ENCODE results near the gene RPL18.
"Not testable (repeated sequence)": the region's sequence is repeated elsewhere in the genome, so short reads cannot be mapped to it uniquely, and the experiment has no call there.

The RPL18 gene

DNA sequence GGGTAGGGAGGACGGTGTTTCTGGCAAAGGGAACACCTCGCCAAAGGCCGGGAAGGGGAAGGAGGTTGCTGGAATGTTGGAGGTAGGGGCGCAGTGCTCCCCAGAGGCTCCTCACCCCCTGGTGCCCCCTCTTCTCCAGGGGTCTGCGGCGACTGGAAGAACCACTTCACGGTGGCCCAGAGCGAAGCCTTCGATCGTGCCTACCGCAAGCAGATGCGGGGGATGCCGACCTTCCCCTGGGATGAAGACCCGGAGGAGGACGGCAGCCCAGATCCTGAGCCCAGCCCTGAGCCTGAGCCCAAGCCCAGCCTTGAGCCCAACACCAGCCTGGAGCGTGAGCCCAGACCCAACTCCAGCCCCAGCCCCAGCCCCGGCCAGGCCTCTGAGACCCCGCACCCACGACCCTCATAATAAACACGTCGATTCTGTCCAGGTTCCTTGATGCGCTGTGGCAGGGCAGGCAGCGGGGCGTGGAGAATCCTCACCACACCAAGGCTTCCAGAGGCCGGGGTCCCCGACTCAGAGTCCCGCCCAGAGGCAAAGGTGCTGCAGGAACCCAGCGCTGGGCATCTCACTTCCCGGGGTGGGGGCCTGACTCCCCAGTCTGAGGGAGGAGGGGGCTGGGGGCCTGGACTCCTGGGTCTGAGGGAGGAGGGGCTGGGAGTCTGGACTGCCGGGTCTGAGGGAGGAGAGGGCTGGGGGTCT, 19.8 kb downstream of the RPL18 start:
- no peak overlapping the region for H3K27ac ChIP-seq (ENCODE audit: low read depth, low read length)
- no peaks in the 10 kb centered on the region for H3K36me3 ChIP-seq (ENCODE audit: control insufficient read depth, insufficient read depth, low read length)
- H3K4me3 ChIP-seq (ENCODE audit: low read length): no peak overlapping the region
- no peaks in the 10 kb centered on the region for H3K4me1 ChIP-seq (ENCODE audit: control insufficient read depth, insufficient read depth, low read length)
- H3K27me3 ChIP-seq (ENCODE audit: control insufficient read depth, insufficient read depth, low read length): no peaks in the 10 kb centered on the region
- no peak overlapping the region for H3K9ac ChIP-seq (ENCODE audit: low read length)

DNA sequence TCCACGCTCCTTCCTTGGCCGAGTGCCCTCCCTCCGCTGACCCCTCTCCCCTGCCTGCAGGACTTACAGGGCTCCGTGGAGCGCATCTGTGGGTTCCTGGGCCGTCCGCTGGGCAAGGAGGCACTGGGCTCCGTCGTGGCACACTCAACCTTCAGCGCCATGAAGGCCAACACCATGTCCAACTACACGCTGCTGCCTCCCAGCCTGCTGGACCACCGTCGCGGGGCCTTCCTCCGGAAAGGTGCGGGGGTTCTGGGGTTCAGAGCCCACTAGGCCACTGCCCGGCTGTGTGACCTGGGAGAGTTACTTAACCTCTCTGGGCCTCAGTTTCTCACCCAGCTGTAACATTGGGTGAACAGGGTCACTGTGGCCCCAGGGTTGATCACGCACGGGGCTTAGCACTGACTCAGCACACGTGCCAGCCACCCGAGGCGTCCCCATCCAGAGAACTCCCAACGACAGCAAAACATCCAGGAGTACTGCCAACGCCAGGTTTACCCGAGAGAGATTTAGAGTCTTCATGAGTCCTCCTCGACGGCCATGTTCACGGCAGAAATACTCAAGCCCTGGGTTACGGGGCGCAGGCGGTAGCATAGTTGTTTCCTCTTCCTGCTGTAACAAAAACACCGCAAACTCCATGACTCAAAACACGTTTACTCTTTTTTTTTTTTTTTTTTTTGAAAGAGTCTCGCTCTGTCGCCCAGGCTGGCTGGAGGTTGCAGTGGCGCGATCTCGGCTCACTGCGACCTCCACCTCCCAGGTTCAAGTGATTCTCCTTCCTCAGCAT, 22.1 kb downstream of the RPL18 start:
- H3K36me3 ChIP-seq (ENCODE audit: control insufficient read depth, insufficient read depth, low read length): no peaks in the 10 kb centered on the region
- no peaks in the 10 kb centered on the region for H3K4me1 ChIP-seq (ENCODE audit: control insufficient read depth, insufficient read depth, low read length)
- H3K27ac ChIP-seq (ENCODE audit: low read depth, low read length): no peak overlapping the region
- no peak overlapping the region for H3K4me3 ChIP-seq (ENCODE audit: low read length)
- no peaks in the 10 kb centered on the region for H3K27me3 ChIP-seq (ENCODE audit: control insufficient read depth, insufficient read depth, low read length)
- H3K9ac ChIP-seq (ENCODE audit: low read length): no peak overlapping the region

DNA sequence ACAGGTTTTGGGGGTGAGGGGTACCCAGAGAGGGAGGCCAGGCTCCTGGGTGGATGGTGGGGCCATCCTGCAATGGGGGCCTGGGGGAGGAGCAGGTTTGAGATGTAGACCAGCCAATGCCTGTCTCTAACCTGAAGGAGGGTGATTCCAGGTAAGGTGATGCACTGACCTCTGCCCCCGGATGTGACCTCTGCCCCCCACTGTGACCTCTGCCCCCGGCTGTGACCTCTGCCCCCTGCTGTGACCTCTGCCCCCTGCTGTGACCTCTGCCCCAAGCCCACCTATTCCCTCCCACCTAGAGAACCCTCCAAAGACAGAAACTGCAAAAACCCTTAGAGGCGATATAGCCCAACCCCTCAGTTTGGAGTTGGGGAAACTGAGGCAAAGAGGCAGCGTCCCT, 22.7 kb downstream of the RPL18 start:
- H3K9ac ChIP-seq (ENCODE audit: low read length): no peak overlapping the region
- no peak overlapping the region for H3K27ac ChIP-seq (ENCODE audit: low read depth, low read length)
- no peaks in the 10 kb centered on the region for H3K4me1 ChIP-seq (ENCODE audit: control insufficient read depth, insufficient read depth, low read length)
- no peaks in the 10 kb centered on the region for H3K36me3 ChIP-seq (ENCODE audit: control insufficient read depth, insufficient read depth, low read length)
- H3K27me3 ChIP-seq (ENCODE audit: control insufficient read depth, insufficient read depth, low read length): no peaks in the 10 kb centered on the region
- H3K4me3 ChIP-seq (ENCODE audit: low read length): no peak overlapping the region

DNA sequence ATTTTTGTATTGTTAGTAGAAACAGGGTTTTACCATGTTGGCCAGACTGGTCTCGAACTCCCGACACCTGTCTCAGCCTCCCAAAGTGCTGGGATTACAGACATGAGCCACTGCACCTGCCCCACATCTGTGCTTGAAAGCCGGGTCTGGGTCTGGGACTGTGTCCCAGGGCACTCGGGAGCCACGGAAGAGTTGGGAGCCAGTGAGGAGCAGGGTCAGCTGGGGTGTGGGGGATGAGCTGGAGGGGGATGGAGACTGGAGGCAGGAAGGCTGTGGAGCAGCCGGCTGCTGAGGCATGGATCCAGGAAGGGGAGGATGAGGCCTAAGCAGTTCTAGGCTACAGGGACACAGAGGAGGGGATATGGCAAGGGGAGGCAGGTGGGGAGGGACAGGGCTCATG, 23.1 kb downstream of the RPL18 start:
- Histone ChIP-seq H3K27ac (ENCODE audit: low read depth, low read length) (no peak overlapping the region), H3K36me3 (ENCODE audit: control insufficient read depth, insufficient read depth, low read length) (no peaks in the 10 kb centered on the region), H3K27me3 (ENCODE audit: control insufficient read depth, insufficient read depth, low read length) (no peaks in the 10 kb centered on the region), H3K4me3 (ENCODE audit: low read length) (no peak overlapping the region), H3K9ac (ENCODE audit: low read length) (no peak overlapping the region), H3K4me1 (ENCODE audit: control insufficient read depth, insufficient read depth, low read length) (no peaks in the 10 kb centered on the region)

DNA sequence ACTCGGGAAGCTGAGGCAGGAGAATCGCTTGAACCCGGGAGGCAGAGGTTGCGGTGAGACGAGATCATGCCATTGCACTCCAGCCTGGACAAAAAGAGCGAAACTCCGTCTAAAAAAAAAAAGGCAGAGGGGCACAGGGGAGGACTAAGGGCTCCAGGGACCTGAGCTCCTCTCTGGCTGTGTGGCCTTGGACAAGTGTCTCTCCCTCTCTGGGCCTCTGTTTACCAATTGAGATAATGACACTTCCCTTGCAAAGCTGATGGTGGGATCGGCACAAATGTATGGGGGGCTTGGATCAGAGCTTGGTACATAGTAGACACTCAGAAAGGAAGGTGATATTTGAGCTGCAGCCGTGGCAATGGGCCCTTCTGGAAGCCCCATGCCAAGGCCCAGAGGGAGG, 23.8 kb downstream of the RPL18 start:
- Histone ChIP-seq H3K36me3 (ENCODE audit: control insufficient read depth, insufficient read depth, low read length) (no peaks in the 10 kb centered on the region), H3K27me3 (ENCODE audit: control insufficient read depth, insufficient read depth, low read length) (no peaks in the 10 kb centered on the region), H3K27ac (ENCODE audit: low read depth, low read length) (no peak overlapping the region), H3K9ac (ENCODE audit: low read length) (no peak overlapping the region), H3K4me3 (ENCODE audit: low read length) (no peak overlapping the region), H3K4me1 (ENCODE audit: control insufficient read depth, insufficient read depth, low read length) (no peaks in the 10 kb centered on the region)

DNA sequence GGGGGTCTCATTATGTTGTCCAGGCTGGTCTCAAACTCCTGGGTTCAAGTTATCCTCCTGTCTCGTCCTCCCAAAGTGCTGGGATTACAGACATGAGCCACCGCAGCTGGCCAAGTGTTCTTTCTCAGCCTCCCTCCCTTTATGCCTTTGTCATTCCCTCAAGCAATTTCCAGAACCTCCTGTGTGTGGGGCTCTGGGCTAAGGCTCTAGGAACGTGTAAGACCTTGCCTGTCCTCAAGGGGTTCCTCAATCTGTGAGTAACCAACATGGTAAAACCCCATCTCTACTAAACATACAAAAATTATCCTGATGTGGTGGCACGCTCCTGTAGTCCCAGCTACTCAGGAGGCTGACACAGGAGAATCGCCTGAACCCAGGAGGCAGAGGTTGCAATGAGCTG, 28.0 kb downstream of the RPL18 start:
- Histone ChIP-seq H3K9ac (ENCODE audit: low read length) (no peak overlapping the region), H3K27me3 (ENCODE audit: control insufficient read depth, insufficient read depth, low read length) (no peaks in the 10 kb centered on the region), H3K4me3 (ENCODE audit: low read length) (no peak overlapping the region), H3K36me3 (ENCODE audit: control insufficient read depth, insufficient read depth, low read length) (no peaks in the 10 kb centered on the region), H3K4me1 (ENCODE audit: control insufficient read depth, insufficient read depth, low read length) (peaks cover 2% of the 10 kb centered on the region), H3K27ac (ENCODE audit: low read depth, low read length) (no peak overlapping the region)

DNA sequence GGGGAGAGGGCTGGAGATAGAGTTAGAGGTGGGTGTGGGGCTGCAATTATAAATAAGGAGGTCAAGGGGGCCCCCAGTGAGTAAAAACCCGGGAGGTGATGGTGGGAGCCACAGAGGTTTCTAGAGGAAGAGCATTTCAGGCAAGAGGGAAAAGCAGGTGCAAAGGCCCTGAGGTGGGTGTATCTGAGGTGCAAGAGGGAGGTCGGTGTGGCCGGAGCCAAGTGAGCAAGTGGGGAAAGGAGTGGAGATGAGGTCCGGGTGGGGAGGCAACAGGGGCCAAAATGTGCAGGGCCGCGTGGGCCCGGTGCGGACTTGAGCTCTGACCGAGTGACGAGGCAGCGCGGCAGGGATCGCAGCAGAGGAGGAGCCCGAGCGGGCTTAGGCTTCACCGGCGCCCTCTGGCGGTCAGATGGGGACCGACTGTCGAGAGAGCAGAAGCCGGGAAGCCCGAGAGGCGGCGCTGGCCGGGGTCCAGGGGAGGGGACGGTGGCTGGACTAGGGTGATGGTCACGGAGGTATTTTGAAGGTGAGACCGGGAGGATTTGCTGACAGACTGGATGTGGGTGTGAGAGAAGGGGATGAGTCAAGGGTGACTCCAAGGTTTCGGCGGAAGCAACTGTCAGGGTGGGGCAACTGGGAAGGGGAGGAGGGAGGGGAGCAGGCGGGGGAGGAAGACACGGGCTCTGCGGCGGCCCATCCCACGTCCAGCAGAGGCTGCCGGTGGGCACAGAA, 30.1 kb downstream of the RPL18 start:
- H3K4me1 ChIP-seq (ENCODE audit: control insufficient read depth, insufficient read depth, low read length): peaks cover 4% of the 10 kb centered on the region
- H3K4me3 ChIP-seq (ENCODE audit: low read length): peak overlapping the region; percentile 74
- H3K27ac ChIP-seq (ENCODE audit: low read depth, low read length): no peak overlapping the region
- H3K27me3 ChIP-seq (ENCODE audit: control insufficient read depth, insufficient read depth, low read length): no peaks in the 10 kb centered on the region
- H3K9ac ChIP-seq (ENCODE audit: low read length): no peak overlapping the region
- H3K36me3 ChIP-seq (ENCODE audit: control insufficient read depth, insufficient read depth, low read length): no peaks in the 10 kb centered on the region

DNA sequence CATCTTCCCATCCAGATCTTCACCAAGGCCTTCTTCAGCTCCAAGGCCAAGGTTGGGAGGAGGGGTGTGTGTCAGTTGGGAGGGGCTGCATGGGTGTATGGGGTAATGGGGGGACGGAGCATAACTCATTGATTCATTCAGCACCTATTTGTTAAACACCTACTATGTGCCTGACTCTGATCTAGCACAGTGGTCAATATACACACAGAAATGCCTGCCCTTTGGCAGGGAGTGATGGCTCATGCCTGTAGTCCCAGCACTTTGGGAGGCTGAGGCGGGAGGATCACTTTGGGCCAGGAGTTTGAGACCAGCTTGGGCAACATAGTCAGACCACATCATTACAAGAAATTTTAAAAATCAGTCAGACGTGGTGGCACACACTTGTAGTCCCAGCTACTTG, 31.6 kb downstream of the RPL18 start:
- H3K27ac ChIP-seq (ENCODE audit: low read depth, low read length): no peak overlapping the region
- peaks cover 4% of the 10 kb centered on the region for H3K4me1 ChIP-seq (ENCODE audit: control insufficient read depth, insufficient read depth, low read length)
- H3K36me3 ChIP-seq (ENCODE audit: control insufficient read depth, insufficient read depth, low read length): no peaks in the 10 kb centered on the region
- no peak overlapping the region for H3K4me3 ChIP-seq (ENCODE audit: low read length)
- H3K9ac ChIP-seq (ENCODE audit: low read length): no peak overlapping the region
- H3K27me3 ChIP-seq (ENCODE audit: control insufficient read depth, insufficient read depth, low read length): no peaks in the 10 kb centered on the region

DNA sequence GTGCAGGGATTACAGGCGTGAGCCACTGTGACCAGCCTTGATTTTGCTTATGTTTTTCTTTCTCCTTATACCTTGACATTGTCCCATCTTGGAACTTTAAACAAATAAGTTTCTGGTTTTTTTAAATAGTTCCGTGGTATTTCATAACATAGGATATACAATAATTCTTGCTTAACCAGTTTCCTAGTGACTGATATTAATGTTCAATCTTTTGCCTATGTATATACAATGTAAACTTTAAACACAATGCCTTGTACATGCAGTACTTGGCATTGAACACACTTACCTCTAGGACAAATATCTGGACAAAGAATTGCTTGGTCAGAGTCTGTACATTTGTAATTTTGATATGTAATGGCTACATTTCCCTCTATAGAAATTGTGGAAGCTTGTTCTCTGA, 36.8 kb downstream of the RPL18 start:
- peaks cover 2% of the 10 kb centered on the region for H3K4me1 ChIP-seq (ENCODE audit: control insufficient read depth, insufficient read depth, low read length)
- no peaks in the 10 kb centered on the region for H3K27me3 ChIP-seq (ENCODE audit: control insufficient read depth, insufficient read depth, low read length)
- no peaks in the 10 kb centered on the region for H3K36me3 ChIP-seq (ENCODE audit: control insufficient read depth, insufficient read depth, low read length)
- H3K4me3 ChIP-seq (ENCODE audit: low read length): no peak overlapping the region
- no peak overlapping the region for H3K27ac ChIP-seq (ENCODE audit: low read depth, low read length)
- H3K9ac ChIP-seq (ENCODE audit: low read length): no peak overlapping the region

DNA sequence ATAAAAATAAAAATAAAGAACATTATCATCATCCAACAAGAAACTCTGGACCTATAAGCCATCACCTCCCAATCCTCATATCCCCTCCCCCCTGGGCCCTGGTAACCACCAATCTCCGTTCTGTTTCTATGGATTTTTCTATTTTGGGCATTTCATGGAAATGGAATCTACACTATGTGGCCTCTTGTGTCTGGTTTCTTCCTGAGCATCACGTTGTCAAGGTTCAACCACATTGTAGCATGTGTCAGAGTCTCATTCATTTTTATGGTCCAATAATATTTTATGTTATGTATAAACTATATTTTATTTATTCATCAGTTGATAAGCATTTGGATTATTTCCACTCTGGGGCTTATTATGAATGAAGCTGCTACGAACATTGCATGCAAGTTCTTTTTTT, 40.1 kb downstream of the RPL18 start:
- Histone ChIP-seq H3K27ac (ENCODE audit: low read depth, low read length) (no peak overlapping the region), H3K36me3 (ENCODE audit: control insufficient read depth, insufficient read depth, low read length) (no peaks in the 10 kb centered on the region), H3K27me3 (ENCODE audit: control insufficient read depth, insufficient read depth, low read length) (no peaks in the 10 kb centered on the region), H3K4me3 (ENCODE audit: low read length) (no peak overlapping the region), H3K4me1 (ENCODE audit: control insufficient read depth, insufficient read depth, low read length) (no peaks in the 10 kb centered on the region), H3K9ac (ENCODE audit: low read length) (no peak overlapping the region)

DNA sequence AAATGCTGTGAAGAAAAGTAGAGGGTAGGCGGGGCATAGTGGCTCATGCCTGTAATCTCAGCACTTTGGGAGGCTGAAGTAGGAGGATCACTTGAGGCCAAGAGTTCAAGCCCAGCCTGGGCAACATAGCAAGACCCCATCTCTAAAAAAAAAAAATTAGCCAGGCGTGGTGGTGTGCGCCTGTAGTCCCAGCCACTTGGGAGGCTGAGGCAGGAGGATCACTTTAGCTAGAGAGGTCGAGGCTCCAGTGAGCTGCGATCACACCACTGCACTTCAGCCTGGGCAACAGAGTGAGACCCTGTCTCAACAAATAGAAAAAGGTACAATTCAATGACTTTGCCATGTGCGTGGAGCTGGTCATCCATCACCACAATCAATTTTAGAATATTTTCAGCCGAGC, 41.1 kb downstream of the RPL18 start:
- not testable (repeated sequence) for H3K4me3 ChIP-seq (ENCODE audit: low read length); H3K27ac ChIP-seq (ENCODE audit: low read depth, low read length); H3K4me1 ChIP-seq (ENCODE audit: control insufficient read depth, insufficient read depth, low read length); H3K36me3 ChIP-seq (ENCODE audit: control insufficient read depth, insufficient read depth, low read length); H3K9ac ChIP-seq (ENCODE audit: low read length); H3K27me3 ChIP-seq (ENCODE audit: control insufficient read depth, insufficient read depth, low read length)

DNA sequence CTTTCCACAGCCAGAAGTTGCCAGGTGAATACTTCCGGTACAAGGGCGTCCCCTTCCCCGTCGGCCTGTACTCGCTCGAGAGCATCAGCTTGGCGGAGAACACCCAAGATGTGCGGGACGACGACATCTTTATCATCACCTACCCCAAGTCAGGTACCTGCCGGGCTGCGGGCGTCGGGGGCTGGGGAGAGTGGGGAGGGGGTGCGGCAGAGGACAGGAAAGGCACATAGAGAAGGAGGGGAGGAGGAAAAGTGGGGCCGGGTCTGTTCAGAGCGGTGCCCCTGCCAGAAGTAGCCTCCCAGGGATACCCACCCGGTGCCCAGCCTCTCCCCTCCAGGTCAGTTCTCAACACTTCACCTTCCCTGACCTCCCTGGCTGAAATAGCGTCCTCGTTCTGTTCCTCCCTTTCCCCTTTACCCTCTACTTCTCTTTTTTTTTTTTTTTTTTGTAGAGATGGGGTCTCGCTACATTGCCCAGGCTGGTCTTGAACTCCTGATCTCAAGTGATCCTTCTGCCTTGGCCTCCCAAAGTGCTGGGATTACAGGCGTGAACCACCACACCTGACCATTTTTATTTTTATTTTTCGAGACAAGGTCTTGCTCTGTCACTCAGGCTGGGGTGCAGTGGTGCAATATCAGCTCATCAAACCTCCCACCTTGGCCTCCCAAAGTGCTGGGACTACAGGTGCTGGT, 42.9 kb downstream of the RPL18 start:
- H3K4me3 ChIP-seq (ENCODE audit: low read length): no peak overlapping the region
- no peak overlapping the region for H3K9ac ChIP-seq (ENCODE audit: low read length)
- H3K27ac ChIP-seq (ENCODE audit: low read depth, low read length): no peak overlapping the region
- no peaks in the 10 kb centered on the region for H3K4me1 ChIP-seq (ENCODE audit: control insufficient read depth, insufficient read depth, low read length)
- no peaks in the 10 kb centered on the region for H3K36me3 ChIP-seq (ENCODE audit: control insufficient read depth, insufficient read depth, low read length)
- H3K27me3 ChIP-seq (ENCODE audit: control insufficient read depth, insufficient read depth, low read length): no peaks in the 10 kb centered on the region

All from rectal smooth muscle tissue (tissue), 1 donor.